ENCODE data around the gene KCNQ2. TPM values are rescaled to one million over a fixed set of nuclear protein-coding genes. Genes with fewer than 3 reads are reported as not detected.

Gene KCNQ2
- total RNA-seq, 4 donors from 2014 or later: not detected

- no peak for ATAC-seq (ENCODE audit: low FRiP score)
Observed at GRCh38 chr20:63446216-63447024, 26.0 kb downstream of the KCNQ2 start.

DNA sequence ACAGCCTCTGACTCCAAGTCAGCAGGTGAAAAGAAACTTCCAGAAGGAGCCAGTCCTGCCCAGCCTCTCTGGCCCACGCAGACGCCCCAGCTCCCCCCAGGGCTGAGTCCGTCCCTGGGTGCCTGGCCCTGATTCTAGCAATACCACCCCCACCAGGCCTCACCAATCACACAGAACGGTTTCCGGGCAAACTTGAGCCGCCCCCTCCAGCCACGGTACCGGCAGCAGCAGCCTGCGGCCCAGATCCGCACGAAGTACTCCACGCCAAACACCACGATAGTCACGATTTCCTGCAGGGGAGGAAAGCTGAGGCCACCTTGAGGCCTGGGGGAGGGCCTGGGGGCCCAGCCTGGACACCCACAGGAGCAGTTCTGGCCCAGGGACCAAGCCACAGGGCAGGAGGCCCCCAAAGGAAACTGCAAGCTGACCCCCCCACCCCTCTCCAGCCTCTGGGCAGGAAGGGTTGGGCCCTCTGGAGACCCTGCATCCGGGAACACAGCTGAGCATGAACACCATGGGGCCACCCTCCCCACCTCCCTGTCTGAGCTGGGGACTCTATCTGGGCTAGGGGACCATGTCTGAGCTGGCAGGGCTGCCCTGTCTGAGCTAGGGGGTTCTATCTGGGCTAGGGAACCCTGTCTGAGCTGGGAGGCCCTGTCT is 27.2 kb downstream of the KCNQ2 start:
- no peak for ATAC-seq (ENCODE audit: low FRiP score)
- TF ChIP-seq, protein P1, sequence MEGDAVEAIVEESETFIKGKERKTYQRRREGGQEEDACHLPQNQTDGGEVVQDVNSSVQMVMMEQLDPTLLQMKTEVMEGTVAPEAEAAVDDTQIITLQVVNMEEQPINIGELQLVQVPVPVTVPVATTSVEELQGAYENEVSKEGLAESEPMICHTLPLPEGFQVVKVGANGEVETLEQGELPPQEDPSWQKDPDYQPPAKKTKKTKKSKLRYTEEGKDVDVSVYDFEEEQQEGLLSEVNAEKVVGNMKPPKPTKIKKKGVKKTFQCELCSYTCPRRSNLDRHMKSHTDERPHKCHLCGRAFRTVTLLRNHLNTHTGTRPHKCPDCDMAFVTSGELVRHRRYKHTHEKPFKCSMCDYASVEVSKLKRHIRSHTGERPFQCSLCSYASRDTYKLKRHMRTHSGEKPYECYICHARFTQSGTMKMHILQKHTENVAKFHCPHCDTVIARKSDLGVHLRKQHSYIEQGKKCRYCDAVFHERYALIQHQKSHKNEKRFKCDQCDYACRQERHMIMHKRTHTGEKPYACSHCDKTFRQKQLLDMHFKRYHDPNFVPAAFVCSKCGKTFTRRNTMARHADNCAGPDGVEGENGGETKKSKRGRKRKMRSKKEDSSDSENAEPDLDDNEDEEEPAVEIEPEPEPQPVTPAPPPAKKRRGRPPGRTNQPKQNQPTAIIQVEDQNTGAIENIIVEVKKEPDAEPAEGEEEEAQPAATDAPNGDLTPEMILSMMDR (IDR thresholded peaks at IDR 0.05): no peak
- DNase-seq (ENCODE audit: low spot score): no peak

More at GRCh38 chr20:63446216-63447024, 26.0 kb downstream of the KCNQ2 start:
- DNase-seq (ENCODE audit: low spot score): no peak
- TF ChIP-seq, protein P1 (IDR thresholded peaks at IDR 0.05): no peak

GRCh38 chr20:63444548-63444947 is 27.9 kb downstream of the KCNQ2 start:
- no peak for DNase-seq (ENCODE audit: low spot score)
- TF ChIP-seq, protein P1 (IDR thresholded peaks at IDR 0.05): no peak
- ATAC-seq (ENCODE audit: low FRiP score): no peak

- ATAC-seq (ENCODE audit: low FRiP score): no peak
- no peak for DNase-seq (ENCODE audit: low spot score)
- TF ChIP-seq, protein P1 (IDR thresholded peaks at IDR 0.05): no peak
Observed at GRCh38 chr20:63443606-63444395, 28.7 kb downstream of the KCNQ2 start.

- ATAC-seq (ENCODE audit: low FRiP score): no peak
- no peak for DNase-seq (ENCODE audit: low spot score)
- TF ChIP-seq, protein P1 (IDR thresholded peaks at IDR 0.05): no peak
Observed at GRCh38 chr20:63442100-63442493, 30.4 kb downstream of the KCNQ2 start.

GRCh38 chr20:63441136-63442099 is 31.0 kb downstream of the KCNQ2 start:
- TF ChIP-seq, protein P1 (IDR thresholded peaks at IDR 0.05): no peak
- ATAC-seq (ENCODE audit: low FRiP score) (no peak), DNase-seq (ENCODE audit: low spot score) (no peak)
